ENCODE measurements around the gene MAP6.
A peak's percentile ranks its signal among the peaks of the same experiment; 100 is the strongest.
"Not testable (repeated sequence)": the region's sequence is repeated elsewhere in the genome, so short reads cannot be mapped to it uniquely, and the experiment has no call there.

The MAP6 gene

DNA sequence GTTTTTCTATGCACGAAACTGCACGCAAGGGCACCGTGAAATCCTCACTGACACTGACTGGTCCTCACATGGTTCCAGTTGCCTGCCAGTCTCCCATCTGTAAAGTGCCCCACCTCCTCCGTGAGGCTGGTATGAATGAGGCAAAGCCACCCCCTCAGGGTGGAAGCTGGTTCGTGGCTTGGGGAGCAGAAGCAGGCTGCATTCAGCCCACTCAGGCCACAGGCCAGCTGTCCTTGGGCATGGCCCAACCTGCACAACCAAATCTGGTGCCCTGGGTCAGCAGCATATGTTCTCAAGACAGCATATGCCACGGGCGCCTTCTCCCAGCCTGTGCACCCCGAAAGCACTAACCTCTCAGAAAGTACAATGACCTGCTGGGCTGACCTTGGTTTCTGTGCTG is 77.5 kb downstream of the MAP6 start:
- DNase-seq (ENCODE audit: low spot score), result no peak

- DNase-seq (ENCODE audit: low spot score), result no peak
Observed at GRCh38 chr11:75589933-75590332, 78.9 kb downstream of the MAP6 start.

GRCh38 chr11:75589051-75589450 is 79.8 kb downstream of the MAP6 start:
- DNase-seq (ENCODE audit: low spot score), result no peak

DNA sequence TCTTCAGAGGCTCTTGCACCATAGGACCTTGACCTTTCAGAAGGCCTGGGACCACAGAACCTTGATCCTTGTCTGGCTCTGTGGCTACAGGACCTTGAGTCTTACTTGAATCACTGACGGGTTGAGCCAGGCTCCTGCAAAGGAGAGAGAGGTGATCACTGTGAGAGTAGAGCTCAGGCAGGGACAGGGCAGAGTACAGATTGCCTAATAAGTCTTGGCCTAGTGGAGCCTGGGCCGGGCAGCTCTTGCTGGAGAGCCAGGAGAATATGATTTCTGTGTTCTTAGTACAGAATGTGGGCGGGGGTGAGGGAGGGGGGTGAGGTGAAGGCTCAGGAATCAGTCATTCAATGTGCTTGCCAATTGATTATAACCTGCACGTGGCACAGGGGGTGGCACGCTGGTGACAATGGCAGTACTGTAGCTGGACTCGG is 80.8 kb downstream of the MAP6 start:
- no peak for DNase-seq (ENCODE audit: low spot score)

GRCh38 chr11:75586395-75586794 is 82.4 kb downstream of the MAP6 start:
- no peak for DNase-seq (ENCODE audit: low spot score)

- no peak for DNase-seq (ENCODE audit: low spot score)
Observed at GRCh38 chr11:75585293-75585670, 83.6 kb downstream of the MAP6 start.

GRCh38 chr11:75584659-75585292 is 84.1 kb downstream of the MAP6 start:
- DNase-seq (ENCODE audit: low spot score), result not testable (repeated sequence)

GRCh38 chr11:75583718-75584658 is 84.8 kb downstream of the MAP6 start:
- peak; percentile 33 for DNase-seq (ENCODE audit: low spot score)

DNA sequence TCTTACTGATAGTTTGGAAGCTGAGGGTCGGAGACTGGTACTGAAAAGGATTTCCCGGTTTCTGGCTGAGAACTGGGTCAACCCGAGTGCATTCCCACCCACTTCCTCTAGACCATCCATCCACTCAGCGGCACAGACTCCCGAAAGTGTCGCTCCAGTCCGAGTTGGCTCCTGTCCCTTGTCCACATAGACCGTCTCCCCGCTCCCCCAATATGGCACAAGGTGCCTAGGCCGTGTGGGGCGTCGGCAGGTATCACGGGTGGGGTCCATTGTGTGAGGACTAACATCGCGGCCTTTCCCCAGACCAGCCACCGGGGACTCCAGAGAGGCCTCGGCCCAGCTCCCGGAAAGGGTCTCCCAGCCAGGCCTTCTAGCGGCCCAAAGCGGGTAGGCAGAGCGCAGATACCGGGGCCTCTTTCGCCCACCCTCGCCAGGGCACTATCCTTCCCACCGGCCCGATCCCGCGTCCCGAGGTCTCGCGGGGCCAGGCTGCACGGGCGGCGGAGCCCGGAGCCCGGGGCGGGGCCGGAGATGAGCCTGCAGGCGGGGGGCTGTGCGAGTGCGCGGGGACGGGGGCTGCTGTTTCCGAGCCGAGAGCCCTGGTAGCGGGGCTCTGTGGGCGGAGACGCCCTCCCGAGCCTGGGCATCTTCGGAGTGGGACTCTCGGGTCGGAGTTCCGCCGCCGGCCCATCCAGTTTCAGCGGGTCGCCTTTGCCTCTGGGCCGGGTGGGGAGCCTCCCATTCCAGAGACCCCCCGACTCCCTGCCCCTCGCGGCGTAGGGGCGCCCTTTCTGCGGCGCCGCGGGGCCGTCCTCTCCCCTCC is 85.7 kb downstream of the MAP6 start:
- DNase-seq (ENCODE audit: low spot score), result peak; percentile 80

- DNase-seq (ENCODE audit: low spot score), result no peak
Observed at GRCh38 chr11:75582506-75582894, 86.3 kb downstream of the MAP6 start.

DNA sequence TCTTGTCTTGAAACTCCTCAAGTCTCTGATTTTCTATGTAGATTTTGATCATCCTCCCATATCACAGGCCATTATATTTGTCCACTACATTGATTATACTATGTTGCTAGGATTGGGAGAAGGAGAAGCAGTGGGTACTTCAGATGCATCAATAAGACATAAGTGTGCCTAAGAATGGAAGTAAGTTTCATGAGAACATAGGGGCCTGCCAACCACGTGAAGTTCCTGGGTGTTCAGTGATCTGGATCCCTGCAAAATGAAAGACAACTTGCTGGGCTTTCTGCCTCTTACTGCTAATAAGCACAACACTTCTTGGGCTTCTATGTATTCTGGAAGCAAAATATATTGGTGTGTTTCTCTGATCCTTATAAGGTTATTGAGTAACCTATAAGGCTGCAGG is 89.0 kb downstream of the MAP6 start:
- no peak for DNase-seq (ENCODE audit: low spot score)

- no peak for DNase-seq (ENCODE audit: low spot score)
Observed at GRCh38 chr11:75578977-75579376, 89.9 kb downstream of the MAP6 start.

GRCh38 chr11:75577207-75577606 is 91.6 kb downstream of the MAP6 start:
- peak; percentile 22 for DNase-seq (ENCODE audit: low spot score)

- peak; percentile 84 for DNase-seq (ENCODE audit: low spot score)
Observed at GRCh38 chr11:75576499-75576918, 92.3 kb downstream of the MAP6 start.

DNA sequence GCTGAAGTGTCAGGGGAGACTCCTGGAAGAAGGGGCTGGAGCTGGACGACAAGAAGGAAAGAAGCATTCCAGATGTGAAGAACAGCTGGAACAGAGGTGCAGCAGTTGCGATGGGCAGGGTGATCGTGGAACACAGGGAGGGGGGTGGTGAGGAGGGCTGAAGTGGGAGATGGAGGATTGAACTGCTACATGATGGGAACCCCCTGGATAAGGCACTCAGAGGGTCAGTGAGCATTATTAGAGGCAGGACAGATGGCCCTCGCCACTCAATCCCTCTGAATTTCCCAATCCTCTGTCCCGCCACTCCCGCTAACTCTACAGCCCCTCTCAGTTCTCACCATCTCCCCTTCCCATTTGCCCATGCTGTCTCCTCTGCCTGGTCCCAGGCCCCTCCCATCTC is 92.8 kb downstream of the MAP6 start:
- DNase-seq (ENCODE audit: low spot score), result no peak

DNA sequence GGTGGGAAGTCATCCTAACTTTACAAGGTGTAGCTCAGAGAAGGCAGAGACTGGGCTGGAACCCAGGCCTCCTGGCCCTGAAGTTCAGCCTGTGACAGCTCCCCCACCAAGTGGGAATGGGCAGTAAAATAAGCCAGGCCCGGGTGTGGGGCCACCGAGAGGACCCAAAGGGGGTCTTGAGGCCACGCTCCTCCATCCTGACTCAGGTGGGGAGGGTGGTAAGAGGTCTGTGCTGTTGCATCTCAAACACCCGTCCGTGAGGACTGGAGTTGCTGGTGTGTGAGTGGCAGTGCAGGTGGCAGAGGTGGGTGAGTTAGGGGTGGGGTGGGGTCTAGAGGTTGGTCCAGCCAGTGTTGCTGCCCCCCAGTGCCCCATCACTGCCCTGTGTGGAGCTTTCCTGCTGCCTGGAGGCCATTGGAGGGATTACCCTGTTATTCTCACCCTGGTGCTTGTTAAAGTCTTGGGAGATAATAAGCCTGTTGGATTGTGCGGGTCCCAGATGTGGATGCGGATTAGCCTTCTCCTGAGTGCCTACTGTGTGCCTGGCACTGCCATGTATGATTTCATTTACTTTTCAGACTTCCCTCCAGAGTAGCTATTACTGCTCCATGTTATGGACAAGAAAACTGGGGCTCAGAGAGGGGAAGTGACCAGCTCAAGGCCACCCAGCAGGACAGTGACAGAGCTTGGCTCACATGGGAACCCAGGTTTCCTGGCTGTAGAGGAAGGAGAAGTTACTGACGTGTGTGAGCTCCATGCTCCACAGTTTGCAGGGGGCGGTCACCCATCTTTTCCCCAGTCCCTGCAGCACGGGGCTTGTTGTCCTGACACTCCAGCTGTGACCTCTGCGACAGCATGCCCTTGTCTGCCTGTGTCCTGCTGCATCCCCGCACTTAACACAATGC is 93.9 kb downstream of the MAP6 start:
- DNase-seq (ENCODE audit: low spot score), result no peak

- no peak for DNase-seq (ENCODE audit: low spot score)
Observed at GRCh38 chr11:75572744-75573143, 96.1 kb downstream of the MAP6 start.

GRCh38 chr11:75571625-75572024 is 97.2 kb downstream of the MAP6 start:
- no peak for DNase-seq (ENCODE audit: low spot score)

- DNase-seq (ENCODE audit: low spot score), result no peak
Observed at GRCh38 chr11:75570559-75571139, 98.2 kb downstream of the MAP6 start.

DNA sequence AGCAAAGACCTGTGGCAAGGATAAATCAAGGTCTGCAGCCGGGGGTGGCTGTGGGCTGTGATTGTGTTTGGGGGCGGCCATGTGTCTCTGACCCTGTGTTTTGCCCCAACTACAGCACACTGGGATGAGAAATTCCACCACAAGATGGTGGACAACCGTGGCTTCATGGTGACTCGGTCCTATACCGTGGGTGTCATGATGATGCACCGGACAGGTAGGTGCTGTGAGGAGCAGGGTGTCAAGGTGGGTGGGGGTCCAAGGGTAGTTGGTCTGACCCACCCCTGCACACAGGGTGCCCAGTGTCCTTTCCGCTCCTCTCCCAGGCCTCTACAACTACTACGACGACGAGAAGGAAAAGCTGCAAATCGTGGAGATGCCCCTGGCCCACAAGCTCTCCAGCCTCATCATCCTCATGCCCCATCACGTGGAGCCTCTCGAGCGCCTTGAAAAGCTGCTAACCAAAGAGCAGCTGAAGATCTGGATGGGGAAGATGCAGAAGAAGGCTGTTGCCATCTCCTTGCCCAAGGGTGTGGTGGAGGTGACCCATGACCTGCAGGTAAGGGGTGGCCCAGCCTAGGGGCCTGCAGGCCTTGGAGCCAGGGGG is 100.1 kb downstream of the MAP6 start:
- DNase-seq (ENCODE audit: low spot score), result no peak

DNA sequence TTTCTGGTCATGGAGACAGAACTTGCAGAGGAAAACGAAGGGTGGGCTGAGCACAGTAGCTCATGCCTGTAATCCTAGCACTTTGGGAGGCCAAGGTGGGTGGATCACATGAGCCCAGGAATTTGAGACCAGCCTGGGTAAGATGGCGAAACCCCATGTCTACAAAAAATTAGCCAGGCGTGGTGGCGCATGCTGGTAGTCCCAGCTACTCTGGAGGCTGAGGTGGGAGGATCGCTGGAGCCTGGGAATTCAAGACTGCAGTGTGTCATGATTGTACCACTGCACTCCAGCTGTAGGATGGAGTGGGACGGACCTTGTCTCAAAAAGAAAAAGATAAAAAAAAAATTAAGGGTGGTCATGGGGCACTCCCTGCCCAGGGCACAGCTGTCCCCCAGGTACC is 100.9 kb downstream of the MAP6 start:
- DNase-seq (ENCODE audit: low spot score), result no peak
